HG02840 (cell line): Measurements from ENCODE around the gene KRT3.

Experiments used
- ATAC-seq: cut with Tn5 transposase; IDR thresholded peaks from one replicate; pipeline ENCODE4 v1.9.1; 2021; ENCODE audit warnings: mild to moderate bottlenecking, moderate library complexity, moderate number of reproducible peaks; ENCODE audit not compliant: unreplicated experiment, low FRiP score

Gene KRT3

GRCh38 chr12:52787324-52788191 is 8.4 kb downstream of the KRT3 start:
- ATAC-seq, result no peak

GRCh38 chr12:52784909-52785308 is 11.0 kb downstream of the KRT3 start:
- ATAC-seq, result no peak

GRCh38 chr12:52783563-52784316 is 12.2 kb downstream of the KRT3 start:
- no peak for ATAC-seq

- ATAC-seq, result no peak
Measured at GRCh38 chr12:52782502-52782901, 13.4 kb downstream of the KRT3 start.

GRCh38 chr12:52781399-52782082 is 14.4 kb downstream of the KRT3 start:
- ATAC-seq, result no peak

GRCh38 chr12:52779914-52780313 is 16.0 kb downstream of the KRT3 start:
- no peak for ATAC-seq

DNA sequence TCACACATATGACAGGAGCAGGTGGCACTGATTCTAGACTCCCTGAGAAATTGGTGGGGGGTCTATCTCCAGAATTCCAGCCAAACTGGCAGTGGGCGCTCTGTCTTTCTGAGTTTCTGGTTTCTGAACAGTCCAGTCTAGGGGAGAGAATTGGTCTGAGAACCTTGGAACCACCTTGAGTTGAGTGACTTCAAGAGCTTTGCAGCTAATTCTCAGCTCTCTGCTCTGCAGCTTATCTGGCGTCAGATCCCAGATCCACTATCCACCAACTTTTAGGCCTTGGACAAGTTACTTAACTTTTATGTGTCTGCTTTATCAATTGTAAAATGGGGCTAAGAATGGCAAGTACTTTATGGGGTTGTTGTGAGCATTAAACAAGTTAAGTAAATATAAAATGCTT is 17.1 kb downstream of the KRT3 start:
- no peak for ATAC-seq

GRCh38 chr12:52777566-52777965 is 18.4 kb downstream of the KRT3 start:
- no peak for ATAC-seq

GRCh38 chr12:52776913-52777395 is 19.0 kb downstream of the KRT3 start, which contains the start of gene KRT76:
Gene KRT76 (minus strand): TSS chr12:52777345. CDS start chr12:52777291, 54 bp downstream.
- no peak for ATAC-seq

GRCh38 chr12:52776435-52776834 is 19.5 kb downstream of the KRT3 start:
- ATAC-seq, result no peak

GRCh38 chr12:52774629-52775250 is 21.2 kb downstream of the KRT3 start:
- no peak for ATAC-seq

DNA sequence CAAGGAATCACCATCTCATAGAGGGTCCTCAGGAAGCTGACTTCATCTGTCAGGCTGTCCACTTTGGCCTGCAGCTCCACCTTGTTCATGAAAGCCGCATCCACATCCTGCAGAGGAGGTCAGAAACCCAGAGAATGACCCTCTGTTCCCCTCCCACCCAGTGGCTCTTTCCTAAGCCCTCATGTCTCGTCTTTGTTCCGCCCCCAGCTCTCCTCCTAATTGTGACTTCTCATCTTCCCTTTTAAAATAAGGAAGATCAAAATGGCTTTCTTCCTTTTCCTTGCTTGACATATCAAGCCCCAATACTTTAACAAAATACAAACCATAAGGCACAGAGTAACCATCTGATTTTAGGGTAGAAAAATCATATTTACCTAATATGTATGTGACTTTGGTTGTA is 23.1 kb downstream of the KRT3 start:
- no peak for ATAC-seq

DNA sequence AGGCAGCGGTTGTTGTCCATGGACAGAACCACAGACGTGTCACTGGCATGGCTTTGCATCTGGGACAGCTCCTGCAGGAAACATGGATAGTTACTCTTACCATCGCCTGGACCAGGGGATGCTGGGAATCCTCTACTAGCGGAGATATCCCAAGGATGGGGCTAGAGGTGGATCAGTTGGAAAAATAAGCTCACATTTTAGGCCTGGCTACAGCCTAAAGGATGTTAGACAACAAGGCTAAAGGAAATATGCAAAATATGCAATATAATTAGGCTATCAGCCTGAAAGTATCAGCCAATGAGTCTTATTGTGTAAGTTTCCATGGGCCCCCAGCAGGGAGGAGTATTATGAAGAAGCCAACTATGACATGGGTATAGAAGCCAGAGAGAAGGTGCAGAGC is 23.7 kb downstream of the KRT3 start:
- ATAC-seq, result no peak

GRCh38 chr12:52771505-52771904 is 24.4 kb downstream of the KRT3 start:
- no peak for ATAC-seq

DNA sequence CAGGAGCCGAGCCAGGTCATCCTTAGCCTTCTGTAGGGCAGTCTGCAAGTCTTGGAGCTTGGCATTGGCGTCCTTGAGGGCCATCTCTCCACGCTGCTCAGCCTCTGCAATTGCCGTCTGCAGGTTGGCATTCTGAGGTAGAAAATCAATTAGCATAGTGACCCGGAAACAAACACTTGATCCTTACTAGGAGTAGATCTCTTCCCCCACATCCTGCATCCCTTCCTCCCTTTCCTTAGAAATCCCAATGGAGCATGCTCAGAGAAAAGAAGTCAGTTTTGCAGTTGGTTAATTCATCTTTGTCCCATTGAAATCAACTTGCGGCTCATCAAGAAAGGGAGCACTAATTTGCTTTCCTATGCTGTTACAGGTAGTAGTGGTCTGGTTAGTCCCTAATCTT is 24.8 kb downstream of the KRT3 start:
- no peak for ATAC-seq

- ATAC-seq, result no peak
Measured at GRCh38 chr12:52769946-52770345, 26.0 kb downstream of the KRT3 start.

DNA sequence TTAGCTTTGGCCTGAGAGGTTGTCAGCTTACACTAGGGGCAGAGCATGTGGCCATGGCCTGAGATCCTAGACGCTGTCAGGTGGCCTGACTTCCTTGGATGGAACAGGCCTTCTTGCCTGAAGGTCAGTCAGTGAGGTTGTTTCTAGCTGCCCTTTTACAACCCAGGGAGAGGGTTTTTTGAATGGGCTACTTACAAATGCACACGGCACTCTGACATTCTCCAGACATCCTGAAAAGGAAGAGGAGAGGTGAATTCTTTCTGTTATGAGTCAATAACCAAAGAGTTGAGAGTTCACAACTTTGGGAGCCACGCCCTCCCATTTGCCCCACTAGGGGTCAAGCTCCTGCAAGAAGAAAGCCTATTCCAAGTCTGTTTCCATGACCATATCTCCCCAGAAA is 26.6 kb downstream of the KRT3 start:
- ATAC-seq, result no peak

DNA sequence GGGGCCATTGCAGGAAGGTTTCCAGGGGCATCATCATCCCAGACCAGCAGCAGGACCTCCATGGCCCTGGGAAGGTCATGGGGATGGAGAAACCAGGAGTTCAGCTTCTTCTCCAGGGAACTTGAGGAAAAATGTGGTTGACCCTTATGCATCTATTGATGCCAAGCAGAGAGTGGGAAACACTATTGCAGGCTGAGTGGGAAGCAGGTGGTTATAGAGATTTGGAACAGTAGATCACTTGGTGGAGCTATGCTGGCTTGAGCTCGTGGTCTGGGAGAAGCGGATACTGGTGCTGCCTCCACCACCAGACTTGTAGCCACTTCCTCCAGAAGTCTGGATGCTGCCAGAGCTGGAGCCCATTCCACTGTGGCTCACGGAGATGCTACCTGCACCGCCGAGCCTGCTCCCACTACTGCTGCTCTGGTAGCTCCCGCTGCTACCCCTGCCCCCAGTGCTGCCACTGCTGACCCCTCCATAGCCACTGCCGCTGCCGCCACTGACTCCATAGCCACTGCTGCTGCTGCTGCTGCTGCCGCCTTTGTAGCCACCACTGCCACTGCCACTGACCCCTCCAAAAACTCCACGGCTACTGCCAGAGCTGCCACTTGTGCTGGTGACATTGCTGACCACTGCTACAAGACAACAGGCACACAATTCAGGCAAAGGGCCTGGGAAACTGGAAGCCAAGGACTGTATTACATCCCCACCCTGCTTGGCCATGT is 27.3 kb downstream of the KRT3 start:
- ATAC-seq, result no peak

DNA sequence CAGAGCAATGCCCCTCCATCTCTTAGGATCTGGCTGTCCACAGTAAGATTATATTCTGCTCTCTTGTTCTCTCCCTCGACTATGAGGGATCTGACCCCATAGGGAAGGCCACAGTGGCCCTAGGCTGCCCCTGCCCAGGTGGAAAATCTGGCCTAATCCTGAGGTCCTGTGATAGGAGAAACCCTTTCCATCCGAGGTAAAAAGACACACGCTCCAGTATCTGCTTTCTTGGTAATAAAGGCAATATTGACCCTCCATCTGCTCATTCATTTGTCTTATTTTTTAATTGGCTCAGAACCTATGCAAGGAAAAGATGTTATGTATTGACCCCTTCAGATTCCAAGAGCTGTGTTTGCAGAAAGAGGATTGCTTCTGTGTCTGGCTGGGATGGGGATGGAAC is 28.5 kb downstream of the KRT3 start:
- no peak for ATAC-seq

GRCh38 chr12:52767020-52767379 is 28.9 kb downstream of the KRT3 start:
- no peak for ATAC-seq
